Gastrocnemius medialis (tissue), 4 donors: ENCODE data around the gene TBX18.

Experiments used
- POLR2A ChIP-seq, 2 donors: fragments of 450-650 bp; IDR thresholded peaks; one replicate each; pipeline ENCODE4 v1.6.1; 2017; ENCODE audit warnings: antibody characterized with exemption in 2 of 2, mild to moderate bottlenecking in 2 of 2, moderate library complexity in 2 of 2
- TF ChIP-seq, protein P1 (sequence below), 5 experiments: fragments of 450-650 bp in 3 of 5; fragments of 200-600 bp in 2 of 5; sonication (generic) in 2 of 5; IDR thresholded peaks in 4 of 5; conservative IDR thresholded peaks in 1 of 5; 1 replicate in 4 of 5; 2 replicates in 1 of 5; pipeline ENCODE4 v1.5.1; 2016 to 2019; ENCODE audit warnings: antibody characterized with exemption in 5 of 5, mild to moderate bottlenecking in 3 of 5, moderate library complexity in 3 of 5

DNA sequence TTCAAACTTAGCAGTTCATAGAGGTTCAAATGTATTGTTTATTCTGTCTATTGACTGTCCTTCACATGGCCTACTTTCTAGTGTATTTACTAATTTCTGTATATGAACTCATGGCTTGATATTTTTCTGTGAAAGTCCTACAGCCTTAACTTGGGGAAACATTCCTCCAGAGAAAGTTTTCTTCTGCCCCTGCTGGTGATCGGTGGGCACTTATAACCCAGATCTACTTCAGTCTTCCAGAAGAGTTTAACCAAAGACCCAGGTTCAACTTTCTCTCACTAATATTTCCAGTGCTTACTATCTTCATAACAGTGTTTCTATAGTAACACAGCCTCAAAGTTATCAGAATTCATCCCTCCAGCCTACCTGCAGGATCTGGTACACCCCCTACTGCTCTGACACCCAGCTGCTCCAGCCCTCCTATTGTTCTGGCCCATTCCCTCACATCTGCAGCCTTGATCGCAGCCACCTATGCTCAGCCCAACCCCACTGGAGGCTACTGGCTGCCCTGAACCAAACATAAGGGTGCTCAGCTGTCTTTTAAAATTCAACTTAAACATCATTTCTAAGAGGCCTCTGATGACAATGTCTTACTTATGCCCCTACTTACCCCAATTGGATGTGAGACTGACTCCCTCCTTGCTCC, 72.3 kb downstream of the TBX18 start:
- no peak for TF ChIP-seq POLR2A (IDR thresholded peaks at IDR 0.05)
- TF ChIP-seq, protein P1, sequence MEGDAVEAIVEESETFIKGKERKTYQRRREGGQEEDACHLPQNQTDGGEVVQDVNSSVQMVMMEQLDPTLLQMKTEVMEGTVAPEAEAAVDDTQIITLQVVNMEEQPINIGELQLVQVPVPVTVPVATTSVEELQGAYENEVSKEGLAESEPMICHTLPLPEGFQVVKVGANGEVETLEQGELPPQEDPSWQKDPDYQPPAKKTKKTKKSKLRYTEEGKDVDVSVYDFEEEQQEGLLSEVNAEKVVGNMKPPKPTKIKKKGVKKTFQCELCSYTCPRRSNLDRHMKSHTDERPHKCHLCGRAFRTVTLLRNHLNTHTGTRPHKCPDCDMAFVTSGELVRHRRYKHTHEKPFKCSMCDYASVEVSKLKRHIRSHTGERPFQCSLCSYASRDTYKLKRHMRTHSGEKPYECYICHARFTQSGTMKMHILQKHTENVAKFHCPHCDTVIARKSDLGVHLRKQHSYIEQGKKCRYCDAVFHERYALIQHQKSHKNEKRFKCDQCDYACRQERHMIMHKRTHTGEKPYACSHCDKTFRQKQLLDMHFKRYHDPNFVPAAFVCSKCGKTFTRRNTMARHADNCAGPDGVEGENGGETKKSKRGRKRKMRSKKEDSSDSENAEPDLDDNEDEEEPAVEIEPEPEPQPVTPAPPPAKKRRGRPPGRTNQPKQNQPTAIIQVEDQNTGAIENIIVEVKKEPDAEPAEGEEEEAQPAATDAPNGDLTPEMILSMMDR (IDR thresholded peaks at IDR 0.05 in 4 of 5, conservative IDR thresholded peaks at IDR 0.05 in 1 of 5): no peak
